Right hindlimb (tissue), 1 donor: Measurements from ENCODE around the gene BIK.

Experiments
- DNase-seq: peaks from one replicate; pipeline ENCODE4 v3.0.0-alpha.2; 2018

The BIK gene

GRCh38 chr22:43106302-43106701 lies 4.2 kb upstream of the BIK start:
- DNase-seq = no peak

- DNase-seq = no peak
Observed at GRCh38 chr22:43109511-43109910, 1.0 kb upstream of the BIK start.

- no peak for DNase-seq
Observed at GRCh38 chr22:43109921-43110443, 568 bp upstream of the BIK start.

- no peak for DNase-seq
Observed at GRCh38 chr22:43110927-43111623, 525 bp downstream of the BIK start.

GRCh38 chr22:43113526-43114251 lies 3.1 kb downstream of the BIK start:
- DNase-seq = no peak

- DNase-seq = no peak
Observed at GRCh38 chr22:43114958-43115357, 4.4 kb downstream of the BIK start.

GRCh38 chr22:43116932-43117331 lies 6.4 kb downstream of the BIK start:
- DNase-seq = no peak

GRCh38 chr22:43118024-43118849 lies 7.7 kb downstream of the BIK start:
- no peak for DNase-seq

- DNase-seq = no peak
Observed at GRCh38 chr22:43118953-43119458, 8.5 kb downstream of the BIK start.

GRCh38 chr22:43126501-43127165 lies 16.1 kb downstream of the BIK start:
- DNase-seq = no peak

- DNase-seq = no peak
Observed at GRCh38 chr22:43127166-43127908, 16.8 kb downstream of the BIK start.

GRCh38 chr22:43128116-43128515 lies 17.6 kb downstream of the BIK start:
- DNase-seq = no peak

GRCh38 chr22:43128928-43129424 lies 18.4 kb downstream of the BIK start:
- DNase-seq = peak; percentile 45

GRCh38 chr22:43129426-43130425 lies 19.2 kb downstream of the BIK start:
- DNase-seq = no peak

- DNase-seq = no peak
Observed at GRCh38 chr22:43131773-43132501, 21.4 kb downstream of the BIK start.

GRCh38 chr22:43133401-43133800 lies 22.9 kb downstream of the BIK start:
- no peak for DNase-seq

GRCh38 chr22:43134553-43134952 lies 24.0 kb downstream of the BIK start:
- no peak for DNase-seq

GRCh38 chr22:43135565-43135964 lies 25.0 kb downstream of the BIK start:
- DNase-seq = no peak

GRCh38 chr22:43136255-43136654 lies 25.7 kb downstream of the BIK start:
- no peak for DNase-seq

- DNase-seq = no peak
Observed at GRCh38 chr22:43136801-43137200, 26.3 kb downstream of the BIK start.
